Measurements from ENCODE around the gene TMEM248. TPM values are rescaled to one million over a fixed set of nuclear protein-coding genes. Genes with fewer than 3 reads are reported as not detected.

TMEM248 gene
- total RNA-seq, 2 experiments from 2014 or later, result 64.7 to 67.4 TPM

GRCh38 chr7:66948480-66949109 lies 27.6 kb downstream of the TMEM248 start:
- no peak overlapping the region for H3K4me3 Mint-ChIP-seq
- Histone ChIP-seq H3K4me1 (ENCODE audit: insufficient read depth, low read length) (no peaks in the 10 kb centered on the region), H3K36me3 (ENCODE audit: insufficient read depth, low read length) (peaks cover 95% of the 10 kb centered on the region), H3K9me3 (ENCODE audit: control insufficient read depth in 1 of 2, insufficient read depth in 1 of 2, low read length in 2 of 2) (no peaks in the 10 kb centered on the region), H3K27me3 (ENCODE audit: control insufficient read depth in 1 of 2, insufficient read depth in 2 of 2, low read length in 2 of 2) (no peaks in the 10 kb centered on the region), H3K27ac (ENCODE audit: low read depth in 1 of 2, low read length in 2 of 2) (no peak overlapping the region), H3K4me3 (ENCODE audit: low read length) (no peak overlapping the region)
- H3K36me3 Mint-ChIP-seq (ENCODE audit: low read depth), result peaks cover 84% of the 10 kb centered on the region
- no peak overlapping the region for H3K27ac Mint-ChIP-seq
- TF ChIP-seq CTCF (IDR thresholded peaks at IDR 0.05), result no peak
- ChIA-PET CTCF (no interaction called here), POLR2A (no interaction called here)
- no peaks in the 10 kb centered on the region for H3K27me3 Mint-ChIP-seq
- H3K9me3 Mint-ChIP-seq, result no peaks in the 10 kb centered on the region
- DNase-seq (no peak), ATAC-seq (ENCODE audit: poor library complexity) (no peak)
- intact Hi-C loops (cut with DNase I, micrococcal nuclease), result no loop called here
- H3K4me1 Mint-ChIP-seq (ENCODE audit: low read depth), result no peaks in the 10 kb centered on the region

DNA sequence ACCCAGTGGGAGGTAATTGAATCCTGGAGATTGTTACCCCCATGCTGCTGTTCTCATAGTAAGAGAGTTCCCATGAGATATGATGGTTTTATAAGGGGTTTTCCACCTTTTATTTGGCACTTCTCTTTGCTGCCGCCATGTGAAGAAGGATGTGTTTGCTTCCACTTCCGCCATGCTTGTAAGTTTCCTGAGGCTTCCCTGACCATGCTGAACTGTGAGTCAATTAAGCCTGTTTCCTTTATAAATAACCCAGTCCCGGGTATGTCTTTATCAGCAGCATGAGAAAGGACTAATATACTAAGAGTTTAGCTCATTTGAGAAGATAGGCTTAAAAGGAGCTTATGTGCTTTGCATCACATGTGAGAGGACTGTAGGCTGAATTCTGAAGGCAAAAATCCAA lies 29.3 kb downstream of the TMEM248 start:
- ChIA-PET CTCF (no interaction called here), POLR2A (no interaction called here)
- no peaks in the 10 kb centered on the region for H3K4me1 ChIP-seq (ENCODE audit: insufficient read depth, low read length)
- ATAC-seq (ENCODE audit: poor library complexity), result no peak
- H3K4me1 Mint-ChIP-seq (ENCODE audit: low read depth), result no peaks in the 10 kb centered on the region
- no peak for TF ChIP-seq CTCF (IDR thresholded peaks at IDR 0.05)
- no peaks in the 10 kb centered on the region for H3K27me3 Mint-ChIP-seq
- no peaks in the 10 kb centered on the region for H3K9me3 Mint-ChIP-seq
- no peaks in the 10 kb centered on the region for H3K9me3 ChIP-seq (ENCODE audit: control insufficient read depth in 1 of 2, insufficient read depth in 1 of 2, low read length in 2 of 2)
- no peak overlapping the region for H3K27ac ChIP-seq (ENCODE audit: low read depth in 1 of 2, low read length in 2 of 2)
- DNase-seq, result no peak
- no peak overlapping the region for H3K27ac Mint-ChIP-seq
- intact Hi-C loops (cut with DNase I, micrococcal nuclease), result no loop called here
- no peak overlapping the region for H3K4me3 ChIP-seq (ENCODE audit: low read length)
- peaks cover 92% of the 10 kb centered on the region for H3K36me3 ChIP-seq (ENCODE audit: insufficient read depth, low read length)
- H3K4me3 Mint-ChIP-seq, result no peak overlapping the region
- H3K36me3 Mint-ChIP-seq (ENCODE audit: low read depth), result peaks cover 75% of the 10 kb centered on the region
- H3K27me3 ChIP-seq (ENCODE audit: control insufficient read depth in 1 of 2, insufficient read depth in 2 of 2, low read length in 2 of 2), result no peaks in the 10 kb centered on the region

DNA sequence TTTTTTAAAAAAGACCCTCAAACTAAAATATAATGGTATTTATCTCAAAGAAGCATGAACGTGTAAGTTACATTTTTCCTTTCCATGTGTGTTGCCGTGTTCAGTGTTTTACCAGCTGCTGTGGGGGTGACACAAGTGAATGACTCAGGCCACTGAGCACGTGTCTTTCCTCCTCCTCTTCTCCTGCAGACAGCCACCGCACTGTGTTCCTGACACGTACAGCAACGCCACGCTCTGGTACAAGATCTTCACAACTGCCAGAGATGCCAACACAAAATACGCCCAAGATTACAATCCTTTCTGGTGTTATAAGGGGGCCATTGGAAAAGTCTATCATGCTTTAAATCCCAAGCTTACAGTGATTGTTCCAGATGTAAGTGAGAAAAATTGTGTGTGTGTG lies 29.7 kb downstream of the TMEM248 start:
- Mint-ChIP-seq H3K4me3 (no peak overlapping the region), H3K27me3 (no peaks in the 10 kb centered on the region), H3K27ac (no peak overlapping the region), H3K9me3 (no peaks in the 10 kb centered on the region), H3K36me3 (ENCODE audit: low read depth) (peaks cover 76% of the 10 kb centered on the region), H3K4me1 (ENCODE audit: low read depth) (no peaks in the 10 kb centered on the region)
- no peak for DNase-seq
- CTCF ChIA-PET, result no interaction called here
- no peak for ATAC-seq (ENCODE audit: poor library complexity)
- POLR2A ChIA-PET, result no interaction called here
- Histone ChIP-seq H3K4me1 (ENCODE audit: insufficient read depth, low read length) (no peaks in the 10 kb centered on the region), H3K27me3 (ENCODE audit: control insufficient read depth in 1 of 2, insufficient read depth in 2 of 2, low read length in 2 of 2) (no peaks in the 10 kb centered on the region), H3K27ac (ENCODE audit: low read depth in 1 of 2, low read length in 2 of 2) (no peak overlapping the region), H3K36me3 (ENCODE audit: insufficient read depth, low read length) (peaks cover 92% of the 10 kb centered on the region), H3K4me3 (ENCODE audit: low read length) (no peak overlapping the region), H3K9me3 (ENCODE audit: control insufficient read depth in 1 of 2, insufficient read depth in 1 of 2, low read length in 2 of 2) (no peaks in the 10 kb centered on the region)
- intact Hi-C loops (cut with DNase I, micrococcal nuclease), result no loop called here
- TF ChIP-seq CTCF (IDR thresholded peaks at IDR 0.05), result no peak

Measured in CD4-positive, alpha-beta T cell (primary cell).